Upper lobe of left lung (tissue), 6 donors: ENCODE measurements around the gene GUCA2B. TPM values are rescaled to one million over a fixed set of nuclear protein-coding genes. Genes with fewer than 3 reads are reported as not detected.

Source experiments
- ATAC-seq, 2 donors: fragments of 200-7000 bp; cut with Tn5 transposase; one replicate each; pipeline ENCODE4 v1.9.1; 2022; ENCODE audit warnings: mild to moderate bottlenecking in 2 of 2, moderate library complexity in 2 of 2; ENCODE audit not compliant: low FRiP score in 2 of 2
- DNase-seq, 2 donors: peaks; one replicate each; pipeline ENCODE4 v3.0.0-alpha.2; 2019 to 2020
- H3K27ac ChIP-seq, 4 donors: fragments of 200-600 bp; sonication (generic); one replicate each; pipeline ENCODE4 v1.5.1; 2016 to 2019
- H3K27me3 ChIP-seq, 4 donors: fragments of 200-600 bp; sonication (generic); one replicate each; pipeline ENCODE4 v1.5.1; 2017 to 2019
- H3K36me3 ChIP-seq, 4 donors: fragments of 200-600 bp; sonication (generic); one replicate each; pipeline ENCODE4 v1.5.1; 2016 to 2019
- H3K4me1 ChIP-seq, 4 donors: fragments of 200-600 bp; sonication (generic); one replicate each; pipeline ENCODE4 v1.5.1; 2018 to 2019
- H3K4me3 ChIP-seq, 4 donors: fragments of 200-600 bp; sonication (generic); one replicate each; pipeline ENCODE4 v1.5.1; 2017 to 2019; ENCODE audit warnings: mild to moderate bottlenecking in 2 of 4, moderate library complexity in 1 of 4
- H3K9me3 ChIP-seq, 4 donors: fragments of 200-600 bp; sonication (generic); one replicate each; pipeline ENCODE4 v1.5.1; 2018 to 2019
- CTCF ChIP-seq, 6 experiments: fragments of 450-650 bp in 4 of 6; fragments of 200-600 bp in 2 of 6; sonication (generic) in 2 of 6; IDR thresholded peaks; one replicate each; pipeline ENCODE4 v1.5.1; 2016 to 2019; ENCODE audit warnings: antibody characterized with exemption in 6 of 6
- EP300 ChIP-seq, 4 donors: sonication (generic); formaldehyde crosslinking; IDR thresholded peaks; one replicate each; pipeline ENCODE4 v1.5.1; 2017; ENCODE audit warnings: antibody characterized with exemption in 4 of 4, control low read depth in 2 of 4
- POLR2A ChIP-seq, 4 donors: fragments of 450-650 bp; IDR thresholded peaks; one replicate each; pipeline ENCODE4 v1.5.1; 2016 to 2017; ENCODE audit warnings: antibody characterized with exemption in 4 of 4, mild to moderate bottlenecking in 2 of 4
- POLR2AphosphoS5 ChIP-seq, 2 donors: sonication (generic); formaldehyde crosslinking; IDR thresholded peaks; one replicate each; pipeline ENCODE4 v1.5.1; 2017; ENCODE audit warnings: antibody characterized with exemption in 2 of 2
- WGBS, 2 donors: methylation state at CpG; one replicate each; pipeline ENCODE4 v1.1.5; 2017 to 2018; 5-methylcytosine and 5-hydroxymethylcytosine counted together
- total RNA-seq, 6 donors: library from RNA; depleted of rRNA in 4 of 6; stranded (reverse); fragments of >200 nt in 4 of 6; gene quantifications; one replicate each; pipeline versions ENCODE4 v1.1.0 to v1.2.1, GENCODE V29; 2016 to 2021
- donor health status: DM: no; HTN: no; CAD: no; lungs with moderate emphysema.
- donor health status: DM: no; HTN: yes; CAD: no; lungs with severe emphysema.

GUCA2B gene
- total RNA-seq, 6 donors from 2014 or later: not detected

DNA sequence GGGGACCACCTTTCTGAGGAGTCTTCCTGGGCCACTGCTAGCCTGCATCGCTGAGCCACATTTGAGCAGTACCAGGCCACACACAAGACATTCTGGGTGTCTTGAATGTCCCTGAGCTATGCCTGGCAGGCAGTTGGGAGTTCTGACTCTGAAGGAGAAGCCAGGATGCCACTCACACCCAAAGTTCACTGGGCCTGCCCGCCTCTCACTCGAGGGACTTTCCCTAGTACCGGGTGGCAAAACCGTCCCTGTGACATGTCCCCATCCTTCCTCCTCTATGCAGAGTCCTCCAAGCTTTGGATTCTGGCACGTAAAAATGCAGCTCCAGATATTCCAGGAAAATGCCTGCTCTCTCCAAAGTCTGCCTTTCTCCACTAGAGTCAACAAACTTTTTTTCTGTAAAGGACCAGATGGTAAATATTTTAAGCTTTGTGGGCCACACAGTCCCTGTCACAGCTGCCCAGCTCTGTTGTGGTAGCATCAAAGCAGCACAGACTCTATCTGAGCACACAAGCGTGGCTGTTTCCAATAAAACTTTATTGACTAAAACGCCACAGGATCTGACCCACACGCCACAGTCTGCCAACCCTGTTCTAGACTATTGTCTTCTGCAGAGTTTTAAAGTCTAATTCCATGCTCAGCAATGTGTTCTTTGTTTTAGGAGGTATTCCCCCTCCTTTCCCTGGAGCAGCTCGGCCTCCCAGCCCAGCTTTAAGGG lies 19.2 kb upstream of the GUCA2B start:
- no peaks in the 10 kb centered on the region for H3K27me3 ChIP-seq
- ATAC-seq (no peak), DNase-seq (no peak)
- WGBS, 2 donors: 80 to 83% methylated on average over 10 of the region's 10 CpGs
- no peak overlapping the region for H3K27ac ChIP-seq
- no peaks in the 10 kb centered on the region for H3K9me3 ChIP-seq
- H3K4me3 ChIP-seq: no peak overlapping the region
- peaks cover 0 to 16% (median 5%) of the 10 kb centered on the region in 4 donors for H3K4me1 ChIP-seq
- TF ChIP-seq EP300 (IDR thresholded peaks at IDR 0.05) (no peak), POLR2AphosphoS5 (IDR thresholded peaks at IDR 0.05) (no peak), POLR2A (IDR thresholded peaks at IDR 0.05) (no peak), CTCF (IDR thresholded peaks at IDR 0.05) (no peak)
- H3K36me3 ChIP-seq: no peaks in the 10 kb centered on the region

- DNase-seq: peak in 1 of 2 donors; percentile 74
- TF ChIP-seq POLR2AphosphoS5 (IDR thresholded peaks at IDR 0.05) (peak in 1 of 2 donors; percentile 49), CTCF (IDR thresholded peaks at IDR 0.05) (no peak), POLR2A (IDR thresholded peaks at IDR 0.05) (no peak), EP300 (IDR thresholded peaks at IDR 0.05) (peak in 1 of 4 donors; percentile 47)
- Histone ChIP-seq H3K27me3 (no peaks in the 10 kb centered on the region), H3K27ac (peak overlapping the region in 2 of 4 donors; percentile 45 to 53), H3K36me3 (no peaks in the 10 kb centered on the region), H3K4me1 (peaks cover 0 to 17% (median 5%) of the 10 kb centered on the region in 4 donors), H3K9me3 (no peaks in the 10 kb centered on the region), H3K4me3 (no peak overlapping the region)
- ATAC-seq: peak; percentile 53 to 85
- 35 to 41% methylated on average over 3 of the region's 3 CpGs for WGBS, 2 donors
Observed at GRCh38 chr1:42135426-42135825, 17.8 kb upstream of the GUCA2B start.

DNA sequence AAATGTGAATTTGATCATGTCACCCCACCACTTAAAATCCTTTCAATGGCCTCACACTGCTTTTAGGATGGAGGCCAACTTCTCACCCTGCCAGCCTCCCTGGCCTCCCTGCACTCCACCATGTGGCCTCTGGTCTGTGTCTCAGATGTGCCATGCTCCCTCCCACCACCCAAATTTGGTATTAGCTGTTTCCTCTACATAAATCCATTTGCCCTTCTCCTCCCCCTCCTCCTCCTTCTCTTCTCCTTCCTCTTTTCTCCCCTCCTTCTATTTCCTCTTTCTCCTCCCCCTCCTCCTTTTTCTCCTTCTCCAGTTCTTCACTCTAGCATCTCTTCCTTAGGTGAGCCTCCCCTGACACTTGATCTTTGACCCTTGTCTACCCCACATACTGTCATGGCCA lies 16.7 kb upstream of the GUCA2B start:
- no peaks in the 10 kb centered on the region for H3K27me3 ChIP-seq
- H3K36me3 ChIP-seq: no peaks in the 10 kb centered on the region
- no peak for DNase-seq
- H3K4me3 ChIP-seq: no peak overlapping the region
- H3K9me3 ChIP-seq: no peaks in the 10 kb centered on the region
- peaks cover 0 to 24% (median 5%) of the 10 kb centered on the region in 4 donors for H3K4me1 ChIP-seq
- no peak for TF ChIP-seq EP300 (IDR thresholded peaks at IDR 0.05)
- TF ChIP-seq POLR2AphosphoS5 (IDR thresholded peaks at IDR 0.05): no peak
- no peak for TF ChIP-seq POLR2A (IDR thresholded peaks at IDR 0.05)
- no peak for TF ChIP-seq CTCF (IDR thresholded peaks at IDR 0.05)
- H3K27ac ChIP-seq: no peak overlapping the region
- no peak for ATAC-seq

- Histone ChIP-seq H3K4me1 (peaks cover 0 to 24% (median 5%) of the 10 kb centered on the region in 4 donors), H3K27ac (no peak overlapping the region)
- WGBS, 2 donors: 83 to 87% methylated on average over 8 to 10 of the region's 10 CpGs
Observed at GRCh38 chr1:42137766-42138165, 15.4 kb upstream of the GUCA2B start.

More at GRCh38 chr1:42137766-42138165, 15.4 kb upstream of the GUCA2B start:
- ATAC-seq (no peak), DNase-seq (peak in 1 of 2 donors; percentile 32)
- H3K27me3 ChIP-seq: no peaks in the 10 kb centered on the region
- H3K36me3 ChIP-seq: no peaks in the 10 kb centered on the region
- H3K9me3 ChIP-seq: no peaks in the 10 kb centered on the region
- no peak overlapping the region for H3K4me3 ChIP-seq
- TF ChIP-seq POLR2A (IDR thresholded peaks at IDR 0.05) (no peak), CTCF (IDR thresholded peaks at IDR 0.05) (no peak), POLR2AphosphoS5 (IDR thresholded peaks at IDR 0.05) (no peak), EP300 (IDR thresholded peaks at IDR 0.05) (no peak)
